Esophagus squamous epithelium (tissue), 5 donors: ENCODE measurements around the gene SMPD3. TPM values are rescaled to one million over a fixed set of nuclear protein-coding genes. Genes with fewer than 3 reads are reported as not detected.
A peak's percentile ranks its signal among the peaks of the same experiment; 100 is the strongest.

Source experiments
- DNase-seq: peaks from one replicate; lab custom pipeline; 2025; lab: John Stamatoyannopoulos, UW
- H3K27ac ChIP-seq, 4 donors: fragments of 200-600 bp; sonication (generic); one replicate each; pipeline ENCODE4 v1.5.1; 2016 to 2019; ENCODE audit warnings: mild to moderate bottlenecking in 1 of 4
- H3K27me3 ChIP-seq, 4 donors: fragments of 200-600 bp; sonication (generic); 1 replicate in 3 of 4; 2 replicates in 1 of 4; pipeline versions ENCODE4 v1.5.1 to v1.6.0; 2017 to 2021; ENCODE audit warnings: antibody characterized with exemption in 1 of 4
- H3K36me3 ChIP-seq, 3 donors: fragments of 200-600 bp; sonication (generic); one replicate each; pipeline ENCODE4 v1.5.1; 2016 to 2019
- H3K4me1 ChIP-seq, 3 donors: fragments of 200-600 bp; sonication (generic); one replicate each; pipeline ENCODE4 v1.5.1; 2017 to 2019
- H3K4me3 ChIP-seq, 4 donors: fragments of 200-600 bp; sonication (generic); 1 replicate in 3 of 4; 2 replicates in 1 of 4; pipeline ENCODE4 v1.5.1; 2016 to 2019; ENCODE audit warnings: mild to moderate bottlenecking in 2 of 4, moderate library complexity in 1 of 4
- H3K9me3 ChIP-seq, 3 donors: fragments of 200-600 bp; sonication (generic); one replicate each; pipeline ENCODE4 v1.5.1; 2016 to 2019
- POLR2A ChIP-seq, 4 donors: fragments of 450-650 bp; IDR thresholded peaks; one replicate each; pipeline ENCODE4 v1.6.1; 2017; ENCODE audit warnings: antibody characterized with exemption in 4 of 4, mild to moderate bottlenecking in 4 of 4, moderate library complexity in 3 of 4
- WGBS, 2 donors: methylation state at CpG; one replicate each; pipeline ENCODE4 v1.1.5; 2018; 5-methylcytosine and 5-hydroxymethylcytosine counted together
- intact Hi-C: fragments of 100-400 bp; cut with DNase I; formaldehyde crosslinking; loops from one replicate; pipeline ENCODE4 v1.15.0; 2022
- total RNA-seq, 4 donors: library from RNA; depleted of rRNA; stranded (reverse); fragments of >200 nt; gene quantifications; one replicate each; pipeline ENCODE4 v1.1.0, GENCODE V29; 2016
- TF ChIP-seq, protein P1 (sequence below), 6 experiments: fragments of 450-650 bp in 4 of 6; fragments of 200-600 bp in 2 of 6; sonication (generic) in 2 of 6; IDR thresholded peaks; one replicate each; pipeline ENCODE4 v1.5.1; 2016 to 2019; ENCODE audit warnings: antibody characterized with exemption in 6 of 6, mild to moderate bottlenecking in 4 of 6, moderate library complexity in 4 of 6
- donor health status: DM: yes; HTN: yes; CAD: no.

Gene SMPD3
- total RNA-seq, 4 donors from 2014 or later: 0.18 to 2.3 (median 0.92) TPM

DNA sequence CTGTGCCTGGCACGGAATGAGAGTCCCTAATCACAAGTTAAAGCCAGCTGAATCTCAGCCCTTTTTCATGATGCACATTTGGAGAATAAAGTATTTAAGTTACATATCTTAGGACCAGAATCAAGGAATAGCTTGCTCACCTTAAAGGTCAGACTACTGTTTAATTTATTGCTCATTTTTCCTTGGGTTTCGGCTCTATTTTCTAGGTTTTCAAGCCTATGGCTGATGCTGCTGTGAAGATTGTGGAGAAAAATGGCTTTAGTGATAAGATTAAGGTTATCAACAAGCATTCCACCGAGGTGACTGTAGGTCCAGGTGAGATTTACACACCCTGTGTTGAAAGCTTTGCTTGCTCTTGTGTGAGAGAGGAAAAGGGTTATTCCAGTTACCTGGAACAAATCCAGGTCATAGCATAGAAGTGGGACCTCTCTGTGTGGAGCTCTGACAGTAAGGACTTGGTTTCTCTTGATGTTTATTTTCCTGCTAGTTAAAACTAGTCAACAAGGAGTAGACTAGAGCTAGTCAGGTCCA is 119.4 kb downstream of the SMPD3 start:
- 33 to 51% methylated on average over 3 of the region's 3 CpGs for WGBS, 2 donors
- Histone ChIP-seq H3K36me3 (peaks cover 0 to 72% (median 4%) of the 10 kb centered on the region in 3 donors), H3K27ac (no peak overlapping the region), H3K4me1 (peaks cover 0 to 36% (median 14%) of the 10 kb centered on the region in 3 donors), H3K27me3 (no peaks in the 10 kb centered on the region), H3K9me3 (no peaks in the 10 kb centered on the region), H3K4me3 (no peak overlapping the region)
- intact Hi-C loops: loop anchor here (2.0 kb wide), 1 partner anchor 68 kb away; no protein-coding TSS in a partner anchor
- TF ChIP-seq POLR2A (IDR thresholded peaks at IDR 0.05): no peak
- TF ChIP-seq, protein P1, sequence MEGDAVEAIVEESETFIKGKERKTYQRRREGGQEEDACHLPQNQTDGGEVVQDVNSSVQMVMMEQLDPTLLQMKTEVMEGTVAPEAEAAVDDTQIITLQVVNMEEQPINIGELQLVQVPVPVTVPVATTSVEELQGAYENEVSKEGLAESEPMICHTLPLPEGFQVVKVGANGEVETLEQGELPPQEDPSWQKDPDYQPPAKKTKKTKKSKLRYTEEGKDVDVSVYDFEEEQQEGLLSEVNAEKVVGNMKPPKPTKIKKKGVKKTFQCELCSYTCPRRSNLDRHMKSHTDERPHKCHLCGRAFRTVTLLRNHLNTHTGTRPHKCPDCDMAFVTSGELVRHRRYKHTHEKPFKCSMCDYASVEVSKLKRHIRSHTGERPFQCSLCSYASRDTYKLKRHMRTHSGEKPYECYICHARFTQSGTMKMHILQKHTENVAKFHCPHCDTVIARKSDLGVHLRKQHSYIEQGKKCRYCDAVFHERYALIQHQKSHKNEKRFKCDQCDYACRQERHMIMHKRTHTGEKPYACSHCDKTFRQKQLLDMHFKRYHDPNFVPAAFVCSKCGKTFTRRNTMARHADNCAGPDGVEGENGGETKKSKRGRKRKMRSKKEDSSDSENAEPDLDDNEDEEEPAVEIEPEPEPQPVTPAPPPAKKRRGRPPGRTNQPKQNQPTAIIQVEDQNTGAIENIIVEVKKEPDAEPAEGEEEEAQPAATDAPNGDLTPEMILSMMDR (IDR thresholded peaks at IDR 0.05): no peak
- DNase-seq: no peak

DNA sequence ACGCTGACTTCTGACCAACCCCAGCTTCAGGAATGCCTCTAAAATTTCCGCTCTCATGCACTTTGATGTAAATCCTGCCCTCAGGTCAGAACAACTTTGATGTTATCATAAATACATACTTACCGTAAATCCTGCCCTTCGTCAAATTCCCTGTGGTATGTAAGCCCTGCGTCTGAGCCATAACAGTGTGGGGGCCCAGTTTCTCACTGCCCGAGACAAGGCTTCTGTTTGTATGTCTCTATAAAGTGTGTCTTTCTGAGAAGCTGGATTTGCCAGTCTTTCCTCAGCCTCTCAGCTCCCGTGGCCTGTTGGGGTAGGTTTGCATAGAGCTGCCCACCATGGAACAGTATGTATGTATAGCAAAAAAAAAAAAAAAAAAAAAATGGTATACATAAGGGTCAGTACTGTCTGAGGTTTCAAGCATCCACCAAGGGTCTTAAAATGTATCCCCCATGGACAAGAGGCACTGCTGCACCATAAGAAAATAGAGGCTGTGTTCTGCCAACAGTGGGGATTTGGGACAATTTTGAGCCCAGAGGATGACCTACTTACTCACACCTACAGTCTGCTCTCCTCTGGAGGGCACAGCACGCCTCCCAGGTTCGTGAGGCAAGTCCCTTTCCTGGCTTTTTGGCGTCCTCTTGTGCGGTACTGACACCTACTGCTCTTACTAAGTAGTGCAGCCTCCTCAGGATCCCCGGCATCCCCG is 120.0 kb downstream of the SMPD3 start:
- intact Hi-C loops: loop anchor here (2.0 kb wide), 1 partner anchor 68 kb away; no protein-coding TSS in a partner anchor
- H3K36me3 ChIP-seq: peaks cover 0 to 75% (median 4%) of the 10 kb centered on the region in 3 donors
- H3K4me3 ChIP-seq: no peak overlapping the region
- peaks cover 0 to 30% (median 11%) of the 10 kb centered on the region in 3 donors for H3K4me1 ChIP-seq
- DNase-seq: no peak
- 24 to 30% methylated on average over 13 of the region's 13 CpGs for WGBS, 2 donors
- TF ChIP-seq, protein P1 (IDR thresholded peaks at IDR 0.05): peak; percentile 77 to 97 (median 94)
- no peak for TF ChIP-seq POLR2A (IDR thresholded peaks at IDR 0.05)
- no peaks in the 10 kb centered on the region for H3K27me3 ChIP-seq
- no peaks in the 10 kb centered on the region for H3K9me3 ChIP-seq
- no peak overlapping the region for H3K27ac ChIP-seq

DNA sequence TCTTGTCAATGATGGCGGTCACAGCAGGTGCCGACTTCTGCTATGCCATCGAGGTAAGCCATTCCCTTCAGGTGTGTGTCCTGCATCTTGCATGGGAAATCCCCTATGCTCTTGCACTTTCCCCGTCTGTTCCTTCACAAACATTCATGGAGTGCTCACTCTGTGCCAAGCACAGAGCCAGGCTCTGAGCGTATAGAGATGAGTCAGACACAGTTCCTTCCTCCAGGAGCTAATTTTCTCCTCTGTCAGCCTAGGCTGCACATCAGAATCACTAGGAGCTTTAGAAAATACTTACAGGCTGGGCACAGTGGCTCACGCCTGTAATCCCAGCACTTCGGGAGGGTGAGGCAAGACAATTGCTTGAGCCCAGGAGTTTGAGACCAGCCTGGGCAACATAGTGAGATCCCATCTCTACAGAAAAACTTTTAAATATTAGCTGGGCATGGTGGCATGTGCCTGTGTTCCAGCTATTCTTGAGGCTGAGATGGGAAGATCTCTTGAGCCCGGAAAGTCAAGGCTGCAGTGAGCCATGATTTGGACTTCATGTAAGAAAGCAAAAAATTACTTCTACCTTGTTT is 123.4 kb downstream of the SMPD3 start:
- no peak for DNase-seq
- H3K27me3 ChIP-seq: no peaks in the 10 kb centered on the region
- 67 to 72% methylated on average over 5 to 6 of the region's 8 CpGs for whole genome bisulfite sequencing, 2 donors
- H3K4me3 ChIP-seq: no peak overlapping the region
- no peaks in the 10 kb centered on the region for H3K9me3 ChIP-seq
- no peak overlapping the region for H3K27ac ChIP-seq
- intact Hi-C loops: no loop called here
- TF ChIP-seq POLR2A (IDR thresholded peaks at IDR 0.05): no peak
- TF ChIP-seq, protein P1 (IDR thresholded peaks at IDR 0.05): no peak
- peaks cover 0 to 10% (median 0%) of the 10 kb centered on the region in 3 donors for H3K4me1 ChIP-seq
- peaks cover 3 to 78% (median 6%) of the 10 kb centered on the region in 3 donors for H3K36me3 ChIP-seq

DNA sequence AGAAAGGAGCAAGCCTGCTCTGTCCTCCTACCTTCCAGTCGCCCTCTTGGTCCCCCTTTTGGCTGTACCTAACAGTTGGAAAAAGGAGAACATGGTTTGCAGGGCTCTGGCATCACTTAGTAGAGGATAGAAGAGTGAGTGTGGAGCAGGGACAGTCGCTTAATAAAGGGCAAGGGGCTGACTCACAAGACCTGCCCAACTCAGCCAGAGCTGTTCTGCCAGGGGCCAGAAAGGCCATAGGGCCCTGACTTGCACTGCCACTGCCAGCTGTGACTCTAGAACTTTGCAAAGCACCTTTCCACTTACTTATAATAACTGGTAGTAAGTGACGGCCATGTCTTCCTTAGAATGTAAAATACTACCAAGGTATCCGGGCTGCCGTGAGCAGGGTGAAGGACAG is 124.0 kb downstream of the SMPD3 start:
- Histone ChIP-seq H3K9me3 (no peaks in the 10 kb centered on the region), H3K4me3 (no peak overlapping the region), H3K4me1 (peaks cover 0 to 10% (median 0%) of the 10 kb centered on the region in 3 donors), H3K36me3 (peaks cover 3 to 78% (median 8%) of the 10 kb centered on the region in 3 donors), H3K27ac (no peak overlapping the region), H3K27me3 (no peaks in the 10 kb centered on the region)
- WGBS, 2 donors: 84 to 91% methylated on average over 4 to 5 of the region's 5 CpGs
- intact Hi-C loops: no loop called here
- DNase-seq: no peak
- TF ChIP-seq, protein P1 (IDR thresholded peaks at IDR 0.05): no peak
- TF ChIP-seq POLR2A (IDR thresholded peaks at IDR 0.05): no peak
